OCI-LY3 (cell line): ENCODE measurements around the gene GRAMD1B.
A peak's percentile ranks its signal among the peaks of the same experiment; 100 is the strongest.

Experiments
- H2AFZ ChIP-seq: fragments of 200-600, 300-600 bp; shearing (Covaris generic); 2 replicates; pipeline ENCODE4 v1.6.0; 2014; ENCODE audit warnings: antibody characterized with exemption, low read depth, low read length
- H3K27ac ChIP-seq: fragments of 200-600, 300-600 bp; sonication (generic); 2 replicates; pipeline ENCODE4 v1.5.1; 2014; ENCODE audit warnings: mild to moderate bottlenecking, low read length, moderate library complexity, mixed read lengths
- H3K27me3 ChIP-seq: fragments of 200-600, 300-600 bp; sonication (generic); 2 replicates; pipeline ENCODE4 v1.6.1; 2014; ENCODE audit warnings: low read depth, low read length, mixed read lengths
- H3K36me3 ChIP-seq: fragments of 200-600, 300-600 bp; sonication (generic); replicated peaks from 2 replicates; pipeline ENCODE3; 2014; ENCODE audit warnings: low read depth, low read length, mixed read lengths
- H3K4me1 ChIP-seq: fragments of 300-600, 200-600 bp; sonication (generic); 2 replicates; pipeline ENCODE4 v1.6.1; 2014; ENCODE audit warnings: low read length, mixed read lengths
- H3K4me2 ChIP-seq: fragments of 200-600, 300-600 bp; sonication (generic); 2 replicates; pipeline ENCODE4 v1.6.1; 2014; ENCODE audit warnings: low read length, mixed read lengths
- H3K4me3 ChIP-seq: fragments of 300-600, 200-600 bp; sonication (generic); 2 replicates; pipeline ENCODE4 v1.5.1; 2014; ENCODE audit warnings: antibody characterized with exemption, mild to moderate bottlenecking, low read length, moderate library complexity
- H3K79me2 ChIP-seq: fragments of 300-600, 200-600 bp; shearing (Covaris generic); 2 replicates; pipeline ENCODE4 v1.6.1; 2014; ENCODE audit warnings: mild to moderate bottlenecking, low read length, mixed read lengths
- H3K9ac ChIP-seq: fragments of 300-600, 200-600 bp; shearing (Covaris generic); 2 replicates; pipeline ENCODE4 v1.6.0; 2014; ENCODE audit warnings: mild to moderate bottlenecking, low read length, moderate library complexity
- H3K9me3 ChIP-seq: fragments of 200-600, 300-600 bp; shearing (Covaris generic); 2 replicates; pipeline ENCODE4 v1.6.1; 2014; ENCODE audit warnings: low read length, mixed read lengths; ENCODE audit not compliant: insufficient read depth
- H4K20me1 ChIP-seq: fragments of 200-600, 300-600 bp; sonication (generic); 2 replicates; pipeline ENCODE4 v1.6.1; 2016; ENCODE audit warnings: low read length, mixed read lengths; ENCODE audit not compliant: insufficient read depth
- EZH2phosphoT487 ChIP-seq: fragments of 200-600 bp; shearing (Covaris generic); IDR thresholded peaks from 2 replicates; pipeline ENCODE4 v1.6.1; 2018; ENCODE audit warnings: antibody characterized with exemption, mixed run types, low read depth
- TF ChIP-seq, protein P1 (sequence below): fragments of 200-600, 300-600 bp; sonication (generic); IDR thresholded peaks from 2 replicates; pipeline ENCODE4 v1.5.1; 2014; ENCODE audit warnings: antibody characterized with exemption, low read length, low read depth

The GRAMD1B gene

DNA sequence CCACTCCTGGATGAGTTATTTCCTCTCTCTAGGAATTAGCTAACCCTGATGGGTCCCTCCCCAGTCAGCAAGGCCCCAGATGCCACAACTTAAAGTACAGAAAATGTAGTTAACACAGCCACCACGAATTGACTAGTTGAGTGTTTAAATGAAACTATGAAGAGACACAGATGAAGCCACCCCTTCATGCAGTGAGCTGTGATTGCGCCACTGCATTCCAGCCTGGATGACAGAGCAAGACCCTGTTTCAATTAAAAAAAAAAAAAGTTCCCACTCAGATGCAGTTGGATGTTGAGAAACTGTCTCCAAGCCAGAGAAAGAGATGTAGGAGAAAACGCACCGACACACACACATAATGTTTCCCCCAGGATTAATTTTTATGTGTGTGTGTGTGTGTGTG is 171.1 kb downstream of the GRAMD1B start:
- TF ChIP-seq, protein P1, sequence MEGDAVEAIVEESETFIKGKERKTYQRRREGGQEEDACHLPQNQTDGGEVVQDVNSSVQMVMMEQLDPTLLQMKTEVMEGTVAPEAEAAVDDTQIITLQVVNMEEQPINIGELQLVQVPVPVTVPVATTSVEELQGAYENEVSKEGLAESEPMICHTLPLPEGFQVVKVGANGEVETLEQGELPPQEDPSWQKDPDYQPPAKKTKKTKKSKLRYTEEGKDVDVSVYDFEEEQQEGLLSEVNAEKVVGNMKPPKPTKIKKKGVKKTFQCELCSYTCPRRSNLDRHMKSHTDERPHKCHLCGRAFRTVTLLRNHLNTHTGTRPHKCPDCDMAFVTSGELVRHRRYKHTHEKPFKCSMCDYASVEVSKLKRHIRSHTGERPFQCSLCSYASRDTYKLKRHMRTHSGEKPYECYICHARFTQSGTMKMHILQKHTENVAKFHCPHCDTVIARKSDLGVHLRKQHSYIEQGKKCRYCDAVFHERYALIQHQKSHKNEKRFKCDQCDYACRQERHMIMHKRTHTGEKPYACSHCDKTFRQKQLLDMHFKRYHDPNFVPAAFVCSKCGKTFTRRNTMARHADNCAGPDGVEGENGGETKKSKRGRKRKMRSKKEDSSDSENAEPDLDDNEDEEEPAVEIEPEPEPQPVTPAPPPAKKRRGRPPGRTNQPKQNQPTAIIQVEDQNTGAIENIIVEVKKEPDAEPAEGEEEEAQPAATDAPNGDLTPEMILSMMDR = no peak
- TF ChIP-seq EZH2phosphoT487 = no peak

DNA sequence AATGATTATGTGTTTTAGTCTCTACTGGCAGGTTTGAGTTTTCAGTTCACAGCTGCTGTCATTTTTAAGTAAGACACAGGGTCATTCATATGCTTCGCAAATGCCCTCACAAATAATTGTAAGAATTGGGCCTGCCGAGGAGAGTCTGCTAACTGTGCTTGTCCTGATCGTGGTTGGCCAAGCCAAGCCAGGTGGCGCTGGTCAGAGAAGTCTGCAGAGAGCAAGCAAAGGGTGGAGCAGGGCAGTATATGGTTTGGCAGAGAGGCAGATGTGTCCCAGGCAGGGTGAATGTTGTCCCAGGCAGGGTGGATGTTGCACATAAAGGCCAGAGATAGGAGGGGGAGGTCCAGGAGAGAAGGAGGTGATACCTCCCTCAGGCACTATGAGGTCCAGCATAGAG is 171.7 kb downstream of the GRAMD1B start:
- Histone ChIP-seq H3K9me3 (no peaks in the 10 kb centered on the region), H3K4me2 (no peak overlapping the region), H3K4me1 (peaks cover 11% of the 10 kb centered on the region), H3K4me3 (no peak overlapping the region), H3K9ac (no peak overlapping the region), H4K20me1 (peaks cover 4% of the 10 kb centered on the region; the same call in 1 of the 2 replicates), H3K79me2 (no peaks in the 10 kb centered on the region), H2AFZ (no peak overlapping the region), H3K27me3 (no peaks in the 10 kb centered on the region), H3K27ac (no peak overlapping the region), H3K36me3 (no peaks in the 10 kb centered on the region)
- TF ChIP-seq, protein P1 = no peak
- TF ChIP-seq EZH2phosphoT487 = no peak

More for the DNA sequence above, 171.1 kb downstream of the GRAMD1B start:
- Histone ChIP-seq H3K4me2 (no peak overlapping the region), H3K36me3 (no peaks in the 10 kb centered on the region), H3K79me2 (no peaks in the 10 kb centered on the region), H3K27me3 (no peaks in the 10 kb centered on the region), H3K9me3 (no peaks in the 10 kb centered on the region), H3K4me1 (peaks cover 11% of the 10 kb centered on the region), H3K9ac (no peak overlapping the region), H3K4me3 (no peak overlapping the region), H3K27ac (no peak overlapping the region), H4K20me1 (peaks cover 4% of the 10 kb centered on the region; the same call in 1 of the 2 replicates), H2AFZ (no peak overlapping the region)

DNA sequence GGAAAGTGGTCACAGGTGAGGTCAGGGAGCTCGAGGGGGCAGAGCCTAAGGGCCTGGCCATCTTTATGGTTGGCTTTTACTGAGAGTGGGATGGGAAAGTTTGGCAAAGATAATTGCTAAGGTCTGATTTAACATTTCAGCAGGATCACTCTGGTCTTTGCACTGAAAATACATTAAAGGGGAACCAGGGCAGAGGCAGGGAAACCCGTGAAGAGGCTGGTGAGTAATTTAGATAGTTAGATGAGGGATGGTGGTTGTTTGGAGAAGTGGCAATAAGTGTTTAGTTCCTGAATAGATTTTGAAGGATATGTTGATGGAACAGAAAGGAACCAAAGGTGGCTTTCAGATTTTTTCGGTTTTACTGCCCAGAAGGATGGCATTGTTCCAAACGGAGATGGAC is 173.6 kb downstream of the GRAMD1B start:
- H3K27ac ChIP-seq = no peak overlapping the region
- H3K9me3 ChIP-seq = no peaks in the 10 kb centered on the region
- no peaks in the 10 kb centered on the region for H3K79me2 ChIP-seq
- H4K20me1 ChIP-seq = peaks cover 4% of the 10 kb centered on the region; the same call in 1 of the 2 replicates
- no peak overlapping the region for H3K4me3 ChIP-seq
- TF ChIP-seq EZH2phosphoT487 = no peak
- TF ChIP-seq, protein P1 = no peak
- no peak overlapping the region for H2AFZ ChIP-seq
- no peak overlapping the region for H3K9ac ChIP-seq
- H3K27me3 ChIP-seq = no peaks in the 10 kb centered on the region
- peaks cover 11% of the 10 kb centered on the region for H3K4me1 ChIP-seq
- H3K36me3 ChIP-seq = no peaks in the 10 kb centered on the region
- peak overlapping the region; percentile 32 for H3K4me2 ChIP-seq

- H3K36me3 ChIP-seq = no peaks in the 10 kb centered on the region
- no peak for TF ChIP-seq EZH2phosphoT487
- TF ChIP-seq, protein P1 = no peak
- H3K4me2 ChIP-seq = no peak overlapping the region
- H3K27ac ChIP-seq = no peak overlapping the region
- H3K9me3 ChIP-seq = no peaks in the 10 kb centered on the region
- H3K4me1 ChIP-seq = peaks cover 11% of the 10 kb centered on the region
- no peak overlapping the region for H3K9ac ChIP-seq
- peaks cover 4% of the 10 kb centered on the region; the same call in 1 of the 2 replicates for H4K20me1 ChIP-seq
- H3K4me3 ChIP-seq = no peak overlapping the region
- no peak overlapping the region for H2AFZ ChIP-seq
- H3K79me2 ChIP-seq = no peaks in the 10 kb centered on the region
- no peaks in the 10 kb centered on the region for H3K27me3 ChIP-seq
Observed at GRCh38 chr11:123607781-123608180, 177.7 kb downstream of the GRAMD1B start.
